ENCODE data around the gene FAM47E.

DNA sequence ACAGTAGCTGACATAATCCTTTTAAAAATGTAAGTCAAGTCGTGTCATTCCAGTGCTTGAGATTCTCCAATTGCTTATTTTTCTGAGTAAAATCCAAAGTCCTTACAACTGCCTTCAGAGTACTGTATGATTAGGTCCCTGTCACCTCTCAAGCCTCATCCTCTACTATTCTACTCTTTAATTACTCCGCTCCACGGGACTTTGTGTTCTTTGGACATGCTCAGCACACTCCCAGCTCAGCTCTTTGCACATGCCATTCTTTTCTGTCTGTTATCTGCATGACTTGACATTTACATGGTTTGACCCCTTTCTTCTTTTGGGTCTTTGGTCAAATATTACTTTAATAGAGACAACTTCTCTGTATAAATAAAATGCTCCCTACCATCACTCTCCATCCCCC, 15.1 kb downstream of the FAM47E start:
- TF ChIP-seq, protein P1, sequence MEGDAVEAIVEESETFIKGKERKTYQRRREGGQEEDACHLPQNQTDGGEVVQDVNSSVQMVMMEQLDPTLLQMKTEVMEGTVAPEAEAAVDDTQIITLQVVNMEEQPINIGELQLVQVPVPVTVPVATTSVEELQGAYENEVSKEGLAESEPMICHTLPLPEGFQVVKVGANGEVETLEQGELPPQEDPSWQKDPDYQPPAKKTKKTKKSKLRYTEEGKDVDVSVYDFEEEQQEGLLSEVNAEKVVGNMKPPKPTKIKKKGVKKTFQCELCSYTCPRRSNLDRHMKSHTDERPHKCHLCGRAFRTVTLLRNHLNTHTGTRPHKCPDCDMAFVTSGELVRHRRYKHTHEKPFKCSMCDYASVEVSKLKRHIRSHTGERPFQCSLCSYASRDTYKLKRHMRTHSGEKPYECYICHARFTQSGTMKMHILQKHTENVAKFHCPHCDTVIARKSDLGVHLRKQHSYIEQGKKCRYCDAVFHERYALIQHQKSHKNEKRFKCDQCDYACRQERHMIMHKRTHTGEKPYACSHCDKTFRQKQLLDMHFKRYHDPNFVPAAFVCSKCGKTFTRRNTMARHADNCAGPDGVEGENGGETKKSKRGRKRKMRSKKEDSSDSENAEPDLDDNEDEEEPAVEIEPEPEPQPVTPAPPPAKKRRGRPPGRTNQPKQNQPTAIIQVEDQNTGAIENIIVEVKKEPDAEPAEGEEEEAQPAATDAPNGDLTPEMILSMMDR (CRISPR knock-in tag; IDR thresholded peaks at IDR 0.05): no peak
- TF ChIP-seq ZNF782 (CRISPR knock-in tag; IDR thresholded peaks at IDR 0.05; ENCODE audit: borderline replicate concordance) (no peak), NR2F2 (IDR thresholded peaks at IDR 0.05; ENCODE audit: borderline replicate concordance, low read depth) (no peak)
- TF ChIP-seq, protein P2, sequence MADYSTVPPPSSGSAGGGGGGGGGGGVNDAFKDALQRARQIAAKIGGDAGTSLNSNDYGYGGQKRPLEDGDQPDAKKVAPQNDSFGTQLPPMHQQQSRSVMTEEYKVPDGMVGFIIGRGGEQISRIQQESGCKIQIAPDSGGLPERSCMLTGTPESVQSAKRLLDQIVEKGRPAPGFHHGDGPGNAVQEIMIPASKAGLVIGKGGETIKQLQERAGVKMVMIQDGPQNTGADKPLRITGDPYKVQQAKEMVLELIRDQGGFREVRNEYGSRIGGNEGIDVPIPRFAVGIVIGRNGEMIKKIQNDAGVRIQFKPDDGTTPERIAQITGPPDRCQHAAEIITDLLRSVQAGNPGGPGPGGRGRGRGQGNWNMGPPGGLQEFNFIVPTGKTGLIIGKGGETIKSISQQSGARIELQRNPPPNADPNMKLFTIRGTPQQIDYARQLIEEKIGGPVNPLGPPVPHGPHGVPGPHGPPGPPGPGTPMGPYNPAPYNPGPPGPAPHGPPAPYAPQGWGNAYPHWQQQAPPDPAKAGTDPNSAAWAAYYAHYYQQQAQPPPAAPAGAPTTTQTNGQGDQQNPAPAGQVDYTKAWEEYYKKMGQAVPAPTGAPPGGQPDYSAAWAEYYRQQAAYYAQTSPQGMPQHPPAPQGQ (CRISPR knock-in tag; IDR thresholded peaks at IDR 0.05; ENCODE audit: borderline replicate concordance): no peak
